GM12864 (cell line): ENCODE data around the gene LRRC75B.

Source experiments
- DNase-seq: peaks from one replicate; pipeline ENCODE4 v3.0.0-alpha.2; 2011; ENCODE audit warnings: low read depth
- H3K4me3 ChIP-seq: 2 replicates; pipeline ENCODE4 v1.5.1; 2011; ENCODE audit warnings: mild to moderate bottlenecking, low read depth, low read length, control low read depth
- CTCF ChIP-seq: IDR thresholded peaks from 2 replicates; pipeline ENCODE4 v1.5.1; 2011; ENCODE audit warnings: low read depth, mild to moderate bottlenecking, moderate library complexity, low read length, control low read depth, inconsistent platforms; ENCODE audit errors: missing control alignments

The LRRC75B gene

GRCh38 chr22:24579258-24579601 is 13.6 kb downstream of the LRRC75B start:
- H3K4me3 ChIP-seq: no peak overlapping the region
- DNase-seq: no peak
- no peak for TF ChIP-seq CTCF

- TF ChIP-seq CTCF: no peak
- no peak for DNase-seq
- no peak overlapping the region for H3K4me3 ChIP-seq
Measured at GRCh38 chr22:24578355-24579257, 14.3 kb downstream of the LRRC75B start.

DNA sequence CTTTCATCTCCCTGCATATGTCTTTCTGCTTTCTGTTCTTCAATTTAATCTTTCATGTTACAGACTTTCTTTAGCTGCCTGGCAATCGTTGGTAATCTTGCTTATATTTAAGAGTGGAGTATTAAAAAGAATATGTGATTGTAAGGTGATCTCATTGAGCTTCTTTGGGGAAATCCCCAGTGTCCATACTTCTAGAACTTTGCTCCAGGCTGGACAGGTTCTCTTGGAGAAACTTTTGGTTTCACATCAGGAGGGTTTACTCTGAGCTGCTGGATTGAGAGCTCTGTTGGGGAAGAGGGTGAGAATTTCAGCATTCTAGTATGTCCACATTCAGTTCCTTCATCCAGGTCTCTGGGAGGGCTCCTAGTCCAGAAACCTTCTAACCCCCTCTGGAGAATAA is 16.1 kb downstream of the LRRC75B start:
- TF ChIP-seq CTCF: no peak
- no peak overlapping the region for H3K4me3 ChIP-seq
- DNase-seq: no peak

DNA sequence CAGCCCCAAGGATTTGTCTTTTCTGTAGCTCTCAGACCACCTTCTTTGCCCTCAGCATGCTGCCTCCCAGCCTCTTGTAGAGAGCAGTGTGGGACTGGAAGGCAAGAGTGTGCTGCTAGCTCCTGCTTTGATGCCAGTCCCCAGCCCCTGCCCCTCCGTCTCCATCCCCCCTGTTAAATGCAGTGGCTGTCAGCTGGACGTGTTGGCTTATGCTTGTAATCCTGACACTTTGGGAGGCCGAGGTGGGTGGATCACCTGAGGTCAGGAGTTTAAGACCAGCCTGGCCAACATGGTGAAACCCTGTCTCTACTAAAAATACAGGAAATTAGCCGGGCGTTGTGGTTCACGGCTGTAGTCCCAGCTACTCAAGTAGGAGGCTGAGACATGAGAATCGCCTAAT is 21.6 kb downstream of the LRRC75B start:
- no peak for DNase-seq
- no peak for TF ChIP-seq CTCF
- no peak overlapping the region for H3K4me3 ChIP-seq

DNA sequence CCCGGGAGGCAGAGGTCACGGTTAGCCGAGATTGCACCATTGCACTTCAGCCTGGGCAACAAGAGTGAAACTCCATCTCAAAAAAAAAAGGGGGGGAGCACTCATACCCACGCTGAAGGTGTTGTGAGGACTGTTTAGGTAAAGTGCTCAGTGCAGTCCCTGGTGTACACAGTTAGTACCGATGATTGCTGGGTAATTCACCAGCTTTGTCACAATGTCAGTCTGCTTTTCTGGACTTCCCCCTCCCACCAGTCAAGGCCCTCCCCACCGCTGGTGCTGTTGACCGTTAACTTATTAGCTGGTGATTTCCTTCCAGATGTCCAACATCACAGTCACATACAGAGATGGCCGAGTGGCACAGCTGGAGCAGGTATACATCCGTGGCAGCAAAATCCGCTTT is 25.2 kb downstream of the LRRC75B start:
- TF ChIP-seq CTCF: no peak

GRCh38 chr22:24566899-24567511 is 25.9 kb downstream of the LRRC75B start:
- no peak for DNase-seq
- H3K4me3 ChIP-seq: no peak overlapping the region
- TF ChIP-seq CTCF: no peak

More for the DNA sequence above, 25.2 kb downstream of the LRRC75B start:
- H3K4me3 ChIP-seq: no peak overlapping the region
- no peak for DNase-seq

DNA sequence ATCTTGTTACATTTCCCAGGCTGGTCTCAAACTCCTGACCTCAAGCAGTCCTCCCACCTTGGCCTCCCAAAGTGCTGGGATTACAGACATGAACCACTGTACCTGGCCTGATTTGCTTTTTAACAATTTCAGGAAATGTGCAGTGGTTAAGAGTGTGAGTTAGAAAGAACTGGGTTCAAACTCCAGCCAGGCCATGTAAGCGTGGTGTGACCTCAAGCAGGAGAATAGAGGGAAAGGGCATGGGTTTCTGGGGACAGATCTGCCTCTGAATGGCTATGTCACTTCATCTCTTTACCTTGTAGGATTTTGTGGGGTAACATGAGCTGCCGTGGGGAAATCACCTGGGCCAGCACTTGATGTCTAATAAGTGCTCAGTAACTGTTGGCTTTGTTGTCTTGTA is 27.8 kb downstream of the LRRC75B start:
- no peak overlapping the region for H3K4me3 ChIP-seq
- DNase-seq: no peak
- TF ChIP-seq CTCF: no peak
